A673 (cell line): ENCODE data around the gene SCRT2.

Source experiments
- CTCF ChIP-seq: fragments of 300-800, 200-600 bp; sonication (generic); conservative IDR thresholded peaks from 2 replicates; pipeline ENCODE4 v1.5.1; 2017; ENCODE audit warnings: low read depth, mild to moderate bottlenecking, antibody characterized with exemption, low read length, moderate library complexity, mixed read lengths
- EZH2 ChIP-seq: fragments of 200-600 bp; sonication (generic); IDR thresholded peaks from 2 replicates; pipeline ENCODE4 v1.6.1; 2017; ENCODE audit warnings: borderline replicate concordance, low read depth, mild to moderate bottlenecking, mixed read lengths, antibody characterized with exemption, low read length; ENCODE audit not compliant: poor library complexity, severe bottlenecking

- TF ChIP-seq EZH2 (no peak), CTCF (no peak)
These were observed 24.6 kb downstream of the SCRT2 start for GRCh38 chr20:650954-651353.
